ENCODE results near the gene GK2.

GK2 gene

GRCh38 chr4:79364061-79364460 lies 44.0 kb downstream of the GK2 start:
- no peak overlapping the region for H3K4me3 ChIP-seq (replicated peaks; ENCODE audit: low read depth, low read length)
- DNase-seq (ENCODE audit: low read depth) = no peak
- TF ChIP-seq CTCF (IDR thresholded peaks at IDR 0.05; ENCODE audit: low read length, missing control alignments) = no peak

GRCh38 chr4:79362626-79363025 lies 45.4 kb downstream of the GK2 start:
- no peak for TF ChIP-seq CTCF (IDR thresholded peaks at IDR 0.05; ENCODE audit: low read length, missing control alignments)
- H3K4me3 ChIP-seq (replicated peaks; ENCODE audit: low read depth, low read length) = no peak overlapping the region
- no peak for DNase-seq (ENCODE audit: low read depth)

GRCh38 chr4:79360006-79360405 lies 48.0 kb downstream of the GK2 start:
- H3K4me3 ChIP-seq (replicated peaks; ENCODE audit: low read depth, low read length) = no peak overlapping the region
- no peak for DNase-seq (ENCODE audit: low read depth)
- TF ChIP-seq CTCF (IDR thresholded peaks at IDR 0.05; ENCODE audit: low read length, missing control alignments) = no peak

GRCh38 chr4:79358438-79358837 lies 49.6 kb downstream of the GK2 start:
- no peak overlapping the region for H3K4me3 ChIP-seq (replicated peaks; ENCODE audit: low read depth, low read length)
- DNase-seq (ENCODE audit: low read depth) = no peak
- no peak for TF ChIP-seq CTCF (IDR thresholded peaks at IDR 0.05; ENCODE audit: low read length, missing control alignments)

- no peak overlapping the region for H3K4me3 ChIP-seq (replicated peaks; ENCODE audit: low read depth, low read length)
- no peak for TF ChIP-seq CTCF (IDR thresholded peaks at IDR 0.05; ENCODE audit: low read length, missing control alignments)
- DNase-seq (ENCODE audit: low read depth) = no peak
Measured at GRCh38 chr4:79357365-79357764, 50.7 kb downstream of the GK2 start.

Data from fibroblast of pulmonary artery (primary cell).